BLaER1 treated with 17β-estradiol and CSF1 and Interleukin-3, amounts not matched to agents 10 nM and 100 nM (cell line): Measurements from ENCODE around the gene OR13J1.

Source experiments
- H3K27ac ChIP-seq, 11 experiments: shearing (Covaris generic); formaldehyde crosslinking; 2 replicates each; pipeline ENCODE4 v1.8.1; 2022
- H3K27me3 ChIP-seq, 11 experiments: shearing (Covaris generic); formaldehyde crosslinking; 2 replicates each; pipeline ENCODE4 v1.8.1; 2022
- H3K36me3 ChIP-seq, 11 experiments: shearing (Covaris generic); formaldehyde crosslinking; 2 replicates each; pipeline ENCODE4 v1.8.1; 2022
- H3K4me1 ChIP-seq, 10 experiments: shearing (Covaris generic); formaldehyde crosslinking; 2 replicates each; pipeline ENCODE4 v1.8.1; 2022
- H3K4me2 ChIP-seq, 11 experiments: shearing (Covaris generic); formaldehyde crosslinking; 2 replicates each; pipeline ENCODE4 v1.8.1; 2022
- H3K4me3 ChIP-seq, 10 experiments: shearing (Covaris generic); formaldehyde crosslinking; 2 replicates each; pipeline ENCODE4 v1.8.1; 2022
- H3K9ac ChIP-seq, 11 experiments: shearing (Covaris generic); formaldehyde crosslinking; 2 replicates each; pipeline ENCODE4 v1.8.1; 2022
- H3K9me3 ChIP-seq, 11 experiments: shearing (Covaris generic); formaldehyde crosslinking; replicated peaks in 1 of 11; 2 replicates each; pipeline ENCODE4 v1.8.1; 2022
- H4K20me1 ChIP-seq, 11 experiments: shearing (Covaris generic); formaldehyde crosslinking; 2 replicates each; pipeline ENCODE4 v1.8.1; 2022
- Cebpa-rat ChIP-seq, 11 experiments: shearing (Covaris generic); IDR thresholded peaks; 2 replicates each; pipeline ENCODE4 v1.8.1; 2022

Gene OR13J1

GRCh38 chr9:35827486-35827885 lies 42.7 kb downstream of the OR13J1 start:
- no peaks in the 10 kb centered on the region for H3K9me3 ChIP-seq
- peaks cover 0 to 5% (median 0%) of the 10 kb centered on the region in 11 experiments; a peak in 2 of 22 replicates for H3K27me3 ChIP-seq
- H3K4me2 ChIP-seq: no peak overlapping the region
- H4K20me1 ChIP-seq: no peaks in the 10 kb centered on the region
- no peak overlapping the region for H3K4me3 ChIP-seq
- no peaks in the 10 kb centered on the region for H3K36me3 ChIP-seq
- TF ChIP-seq Cebpa-rat (IDR thresholded peaks at IDR 0.05): no peak
- no peak overlapping the region for H3K27ac ChIP-seq
- peaks cover 9 to 51% (median 32%) of the 10 kb centered on the region in 10 experiments; a peak in 19 of 20 replicates for H3K4me1 ChIP-seq
- no peak overlapping the region for H3K9ac ChIP-seq

GRCh38 chr9:35826071-35826701 lies 44.0 kb downstream of the OR13J1 start:
- Histone ChIP-seq H3K4me3 (no peak overlapping the region), H3K4me1 (peaks cover 9 to 38% (median 28%) of the 10 kb centered on the region in 10 experiments; a peak in 19 of 20 replicates), H3K4me2 (peak overlapping the region in 8 of 11 experiments; percentile 0 to 76 (median 24); a peak in 9 of 22 replicates), H3K27me3 (no peaks in the 10 kb centered on the region), H3K27ac (no peak overlapping the region), H3K9ac (no peak overlapping the region; a peak in 1 of 22 replicates), H4K20me1 (no peaks in the 10 kb centered on the region), H3K36me3 (no peaks in the 10 kb centered on the region), H3K9me3 (no peaks in the 10 kb centered on the region)
- no peak for TF ChIP-seq Cebpa-rat (IDR thresholded peaks at IDR 0.05)

GRCh38 chr9:35822926-35823325 lies 47.3 kb downstream of the OR13J1 start:
- Histone ChIP-seq H3K4me3 (no peak overlapping the region), H3K4me1 (peaks cover 0 to 14% (median 3%) of the 10 kb centered on the region in 10 experiments; a peak in 5 of 20 replicates), H3K4me2 (no peak overlapping the region), H3K9ac (no peak overlapping the region), H3K36me3 (no peaks in the 10 kb centered on the region), H3K27me3 (no peaks in the 10 kb centered on the region), H3K9me3 (no peaks in the 10 kb centered on the region), H3K27ac (no peak overlapping the region), H4K20me1 (no peaks in the 10 kb centered on the region)
- no peak for TF ChIP-seq Cebpa-rat (IDR thresholded peaks at IDR 0.05)

GRCh38 chr9:35820076-35820475 lies 50.1 kb downstream of the OR13J1 start:
- H3K4me1 ChIP-seq: peaks cover 0 to 12% (median 3%) of the 10 kb centered on the region in 10 experiments; a peak in 5 of 20 replicates
- no peaks in the 10 kb centered on the region for H3K27me3 ChIP-seq
- no peak overlapping the region for H3K27ac ChIP-seq
- H3K36me3 ChIP-seq: no peaks in the 10 kb centered on the region
- no peaks in the 10 kb centered on the region for H3K9me3 ChIP-seq
- H3K4me3 ChIP-seq: no peak overlapping the region
- no peak for TF ChIP-seq Cebpa-rat (IDR thresholded peaks at IDR 0.05)
- H4K20me1 ChIP-seq: no peaks in the 10 kb centered on the region
- no peak overlapping the region for H3K4me2 ChIP-seq
- no peak overlapping the region for H3K9ac ChIP-seq
